Ishikawa (cell line): Measurements from ENCODE around the gene FCAMR.

Source experiments
- EP300 ChIP-seq: IDR thresholded peaks from 2 replicates; pipeline ENCODE4 v1.6.1; 2012; ENCODE audit warnings: borderline replicate concordance
- REST ChIP-seq: IDR thresholded peaks from 2 replicates; pipeline ENCODE4 v1.6.1; 2012; ENCODE audit warnings: low read depth, mild to moderate bottlenecking

DNA sequence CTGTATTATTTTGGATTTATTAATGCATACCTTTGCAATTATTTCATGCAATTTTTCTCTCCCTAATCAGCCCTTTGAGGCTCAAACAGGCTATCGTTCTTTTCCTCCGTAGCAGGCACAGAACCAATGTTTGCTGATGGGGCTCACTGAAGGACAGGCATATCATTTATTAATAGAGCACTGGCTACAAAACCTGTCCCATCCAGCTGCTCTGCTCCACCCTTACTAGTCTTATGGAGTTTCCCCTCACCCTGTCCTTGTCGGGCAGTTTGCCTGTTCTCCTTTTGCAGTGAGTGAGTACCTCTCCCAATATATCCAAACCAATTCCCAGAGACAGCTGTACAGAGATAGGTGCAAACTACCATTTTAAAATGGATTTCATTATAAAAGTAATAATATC lies 16.6 kb upstream of the FCAMR start:
- no peak for TF ChIP-seq EP300
- no peak for TF ChIP-seq REST
